Hepatic stellate cell (primary cell): ENCODE results near the gene ESYT3.
"Not testable (repeated sequence)": the region's sequence is repeated elsewhere in the genome, so short reads cannot be mapped to it uniquely, and the experiment has no call there.

ENCODE experiments used
- DNase-seq: peaks from one replicate; pipeline ENCODE4 v3.0.0; 2011; ENCODE audit warnings: low spot score

The ESYT3 gene

DNA sequence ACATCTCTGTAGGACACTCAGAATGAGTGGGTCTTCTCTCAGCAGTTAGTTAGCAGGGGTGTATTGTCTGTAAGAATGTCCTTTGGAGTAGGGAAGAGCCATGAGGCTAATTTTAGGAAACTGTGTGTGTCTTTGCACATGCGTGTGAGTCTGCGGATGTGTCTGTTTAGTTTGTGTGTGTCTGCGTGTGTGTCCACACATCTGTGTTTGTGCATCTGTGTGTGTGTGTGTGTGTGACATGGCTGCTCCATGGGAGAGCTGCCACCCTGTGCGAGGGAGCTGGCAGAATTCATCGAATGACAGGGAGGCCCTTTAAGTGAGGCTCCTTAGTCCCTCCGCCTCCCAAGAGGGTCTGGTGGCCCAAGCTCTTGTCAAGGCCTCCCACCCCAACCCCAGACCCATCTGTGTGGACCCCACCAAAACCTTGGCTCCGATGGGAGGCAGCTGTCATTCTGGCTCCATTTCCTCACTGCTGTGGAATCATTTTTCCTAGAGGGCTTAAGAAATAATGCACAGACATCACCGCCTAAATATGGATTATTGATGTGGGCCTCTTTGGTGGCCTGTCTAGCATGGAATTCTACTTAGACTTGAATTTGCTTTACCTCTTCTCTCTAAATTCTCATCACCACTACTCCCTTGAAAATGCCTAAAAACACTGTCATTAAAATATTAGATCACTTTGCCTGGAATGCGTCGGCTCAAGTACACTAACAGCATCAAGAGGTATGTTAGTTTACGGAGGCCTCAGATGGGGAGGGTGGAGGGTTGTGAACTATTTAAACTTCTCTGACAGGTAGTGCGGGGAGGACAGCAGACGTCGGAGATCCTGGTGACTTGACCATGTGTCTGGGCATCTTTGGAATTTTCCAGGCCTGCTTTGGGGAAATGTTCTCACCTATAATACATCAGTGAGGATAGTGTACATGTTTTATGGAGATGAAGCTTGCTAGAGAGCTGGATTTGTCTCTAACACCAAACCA is 9.4 kb downstream of the ESYT3 start:
- no peak for DNase-seq

- no peak for DNase-seq
Observed at GRCh38 chr3:138445236-138445635, 10.8 kb downstream of the ESYT3 start.

DNA sequence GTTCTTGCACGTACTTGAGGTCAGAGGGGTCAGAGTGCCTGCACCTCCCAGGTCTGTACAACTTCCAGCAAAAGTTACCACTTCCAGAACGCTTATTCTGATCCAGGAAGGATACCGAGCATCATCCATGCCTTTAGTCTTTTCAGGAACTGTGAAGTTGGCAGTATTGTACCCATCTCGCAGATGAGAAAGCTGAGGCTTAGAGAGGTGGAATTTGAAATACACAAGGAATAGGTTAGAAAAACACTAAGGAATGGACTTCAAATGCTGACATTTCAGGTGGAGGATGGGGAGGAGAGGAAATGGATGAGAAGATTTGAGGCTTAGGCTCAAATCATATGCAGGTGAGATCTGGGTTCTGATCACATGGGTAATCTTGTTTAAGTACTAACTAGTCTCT is 11.2 kb downstream of the ESYT3 start:
- no peak for DNase-seq

DNA sequence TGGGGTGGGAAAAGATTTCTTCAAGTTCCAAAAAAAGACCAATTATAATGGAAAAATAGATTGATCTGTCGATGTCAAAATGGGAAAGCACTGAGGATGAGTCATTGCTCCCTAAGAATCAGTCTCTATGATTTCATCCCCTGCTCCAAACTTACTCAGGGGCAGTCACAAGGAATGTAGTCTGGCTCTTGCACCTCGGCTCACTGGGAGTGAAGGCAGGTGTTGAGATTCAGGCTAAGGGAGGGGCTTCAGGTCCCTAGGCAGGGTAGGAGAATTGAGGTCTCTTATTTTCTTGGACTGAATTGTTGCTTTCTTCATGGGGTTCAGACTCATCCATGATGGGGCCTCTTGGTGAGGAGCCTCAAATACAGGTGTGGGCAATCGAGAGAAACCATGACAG is 14.2 kb downstream of the ESYT3 start:
- no peak for DNase-seq

DNA sequence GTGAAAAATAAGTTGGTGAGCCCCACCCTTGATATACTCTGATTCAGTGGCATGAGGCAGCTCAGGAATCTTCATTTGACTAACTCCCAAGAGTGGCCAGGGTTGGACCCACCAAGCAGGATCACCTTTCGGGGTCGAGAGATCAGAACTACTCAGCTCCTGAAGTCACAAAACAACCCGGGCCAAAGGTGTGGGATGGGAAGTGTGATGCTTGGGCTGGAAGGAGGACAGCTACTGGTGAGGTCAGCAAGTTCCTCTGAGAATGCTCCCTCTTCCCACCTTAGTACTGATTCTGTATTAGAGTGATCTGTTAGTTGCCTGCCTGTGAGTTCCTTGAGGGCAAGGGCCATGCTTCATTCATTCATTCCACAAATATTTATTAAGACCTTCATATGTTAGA is 15.1 kb downstream of the ESYT3 start:
- DNase-seq: no peak

DNA sequence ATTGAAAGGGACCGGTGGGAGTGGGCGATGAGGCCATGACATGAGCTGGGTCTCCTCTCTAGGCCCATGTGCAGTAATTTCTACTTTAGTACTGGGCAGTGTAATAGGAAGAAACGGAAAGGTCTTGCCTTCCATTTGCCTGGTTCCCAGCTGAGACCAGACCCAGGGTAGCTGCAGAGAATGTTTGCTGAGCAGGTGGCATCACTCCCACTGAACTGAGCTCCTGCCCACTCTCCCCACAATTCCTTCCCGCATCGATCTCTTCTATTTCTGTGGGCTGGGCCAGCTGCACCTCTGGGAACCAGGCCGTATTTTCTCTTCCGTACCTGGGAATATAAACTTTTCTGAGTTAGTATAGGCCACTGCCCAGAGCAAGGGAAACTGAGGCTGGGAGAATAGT is 15.8 kb downstream of the ESYT3 start:
- DNase-seq: no peak

GRCh38 chr3:138450704-138451424 is 16.4 kb downstream of the ESYT3 start:
- DNase-seq: no peak

- DNase-seq: no peak
Observed at GRCh38 chr3:138451595-138452162, 17.3 kb downstream of the ESYT3 start.

GRCh38 chr3:138452436-138452835 is 18.0 kb downstream of the ESYT3 start:
- DNase-seq: no peak

GRCh38 chr3:138453940-138454339 is 19.5 kb downstream of the ESYT3 start:
- DNase-seq: not testable (repeated sequence)

DNA sequence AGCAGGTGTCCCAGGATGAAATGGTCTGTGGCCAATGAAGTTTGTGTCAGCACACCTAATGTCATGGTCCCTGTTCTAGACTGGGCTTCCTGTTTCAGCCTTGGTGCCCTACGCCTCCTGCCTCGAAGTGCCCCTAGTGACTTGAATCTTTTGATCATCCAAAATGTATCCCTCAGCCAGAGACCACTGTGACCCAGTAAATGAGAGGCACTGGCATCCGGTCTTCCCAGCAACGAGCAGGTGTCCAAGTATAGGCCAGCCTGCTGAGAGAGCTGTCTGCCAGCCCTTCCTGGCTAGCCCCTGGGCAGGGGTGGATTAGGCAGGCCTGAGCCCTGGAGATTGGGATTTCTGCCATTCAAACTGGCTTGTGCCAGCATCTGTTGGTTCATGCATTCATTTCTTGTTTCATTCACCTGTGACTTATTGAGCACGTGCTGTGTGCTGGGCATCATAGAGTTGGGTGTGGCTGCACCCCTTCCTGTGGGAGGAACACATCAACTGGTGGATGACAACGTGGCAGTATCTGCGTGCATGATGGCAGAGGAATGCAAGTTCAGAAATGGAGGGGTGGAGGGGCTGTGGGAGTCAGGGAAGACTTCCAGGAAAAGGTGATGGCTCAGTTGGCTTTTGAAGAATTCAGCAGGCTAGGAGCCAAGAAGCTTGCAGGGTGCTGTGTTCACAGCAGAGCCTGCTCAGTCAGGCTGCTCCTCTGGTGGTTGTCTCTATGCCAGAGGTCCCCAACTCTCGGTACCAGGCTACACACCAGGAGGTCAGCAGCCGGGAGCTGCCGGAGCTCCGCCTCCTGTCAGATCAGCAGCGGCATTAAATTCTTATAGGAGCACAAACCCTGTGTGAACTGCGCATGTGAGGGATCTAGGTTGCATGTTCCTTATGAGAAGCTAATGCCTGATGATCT is 21.6 kb downstream of the ESYT3 start:
- DNase-seq: no peak

GRCh38 chr3:138456961-138457862 is 22.8 kb downstream of the ESYT3 start:
- DNase-seq: no peak

DNA sequence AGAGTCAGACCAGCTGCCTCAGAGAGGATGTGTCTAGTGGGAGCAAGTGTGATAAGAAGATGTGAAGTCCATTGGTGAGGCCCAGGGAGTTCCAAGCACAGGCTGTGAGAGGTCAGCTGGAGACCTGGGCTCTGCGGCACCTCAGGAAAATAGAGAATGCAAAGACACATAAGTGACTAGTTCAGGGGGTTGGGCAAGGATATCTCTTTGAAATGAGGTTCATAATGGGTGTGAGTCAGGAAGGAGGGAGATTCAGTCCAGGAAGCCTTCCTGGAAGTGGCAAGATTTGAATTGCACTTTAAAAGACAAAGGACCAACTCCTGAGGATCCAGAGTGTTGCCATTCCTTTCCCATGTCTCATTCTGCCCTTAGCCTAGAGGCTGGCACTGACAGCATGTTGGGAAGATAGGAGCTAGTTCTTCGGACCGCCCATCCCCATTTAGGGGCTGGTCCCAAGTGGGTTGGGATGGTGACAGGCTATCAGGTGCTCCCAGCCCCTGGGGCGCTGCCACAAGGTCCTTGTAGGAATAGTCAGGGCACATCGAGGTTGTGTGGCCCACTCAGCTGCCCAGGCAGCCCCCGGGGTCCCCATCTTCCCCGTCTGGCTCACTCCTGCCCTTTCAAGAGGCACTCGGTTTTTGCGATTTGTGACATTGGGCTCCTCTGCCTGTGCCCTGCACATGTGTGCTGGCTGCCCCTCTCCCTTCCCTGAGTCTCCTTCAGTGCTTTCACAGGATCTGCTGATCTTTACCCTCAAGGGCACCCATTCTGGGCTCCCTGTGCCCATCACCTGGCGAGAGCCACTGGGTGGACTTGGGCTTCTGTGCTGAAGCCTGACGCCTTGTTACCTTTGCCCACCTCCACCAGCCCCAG is 23.7 kb downstream of the ESYT3 start:
- DNase-seq: no peak

GRCh38 chr3:138458774-138459499 is 24.5 kb downstream of the ESYT3 start:
- no peak for DNase-seq

- no peak for DNase-seq
Observed at GRCh38 chr3:138459619-138460535, 25.5 kb downstream of the ESYT3 start.

GRCh38 chr3:138460536-138461205 is 26.3 kb downstream of the ESYT3 start:
- DNase-seq: no peak

DNA sequence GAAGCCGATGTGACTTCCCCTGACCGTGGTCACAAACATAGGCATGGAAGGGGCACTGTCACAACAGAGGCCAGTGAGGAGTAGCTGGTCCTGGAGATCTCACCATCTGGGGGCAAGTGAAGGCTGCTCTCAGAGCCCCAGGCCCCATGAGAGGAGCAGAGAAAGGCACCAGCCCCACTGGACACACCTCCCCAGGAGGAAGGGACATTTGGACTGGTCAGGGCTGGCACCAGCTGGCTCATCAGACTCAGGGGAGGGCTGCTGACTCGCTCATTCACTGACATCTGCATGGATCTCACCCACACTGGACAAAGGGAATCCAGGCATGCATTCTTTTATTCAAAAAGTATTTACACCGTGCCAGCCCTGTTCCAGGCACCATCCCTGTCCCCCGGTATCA is 26.8 kb downstream of the ESYT3 start:
- peak; percentile 46 for DNase-seq
